ENCODE results near the gene FRMD4A. TPM values are rescaled to one million over a fixed set of nuclear protein-coding genes. Genes with fewer than 3 reads are reported as not detected.

Gene FRMD4A
- total RNA-seq, 1 experiment from 2014 or later, result 19.6 TPM

GRCh38 chr10:13892871-13893270 is 437.9 kb downstream of the FRMD4A start:
- Histone ChIP-seq H3K56ac (ENCODE audit: insufficient read length, low read depth, low read length) (no peak overlapping the region), H3K4me1 (ENCODE audit: insufficient read depth, low read length) (peaks cover 4% of the 10 kb centered on the region; the same call in 1 of the 2 replicates), H4K91ac (ENCODE audit: insufficient read length, low read depth, low read length) (no peak overlapping the region), H3T11ph (ENCODE audit: low read length) (no peak overlapping the region), H3K23me2 (ENCODE audit: insufficient read length, low read depth, low read length, poor library complexity, severe bottlenecking) (peaks cover 14% of the 10 kb centered on the region), H2BK20ac (ENCODE audit: low read depth, low read length, poor library complexity, severe bottlenecking) (no peak overlapping the region), H3K9me3 (ENCODE audit: control insufficient read depth, low read depth, low read length) (no peaks in the 10 kb centered on the region), H2AK5ac (ENCODE audit: insufficient read length, low read length) (no peak overlapping the region), H3K4ac (ENCODE audit: low read depth, low read length) (no peak overlapping the region), H4K5ac (ENCODE audit: insufficient read length, low read depth, low read length) (no peak overlapping the region), H3K9ac (ENCODE audit: extremely low read depth, insufficient read length, low read length) (no peak overlapping the region), H4K20me1 (ENCODE audit: control insufficient read depth, insufficient read depth, insufficient read length) (no peaks in the 10 kb centered on the region), H3K4me2 (ENCODE audit: insufficient read depth, insufficient read length, low read length) (no peak overlapping the region), H3K14ac (ENCODE audit: insufficient read depth, low read length) (no peak overlapping the region), H2BK15ac (ENCODE audit: low read depth, low read length) (no peak overlapping the region), H2BK12ac (ENCODE audit: insufficient read length, low read depth, low read length) (no peak overlapping the region), H3K27ac (ENCODE audit: insufficient read length, low read depth, low read length) (no peak overlapping the region), H2BK5ac (ENCODE audit: insufficient read length, low read length) (no peak overlapping the region), H3K79me2 (ENCODE audit: insufficient read depth, low read length) (peaks cover 10% of the 10 kb centered on the region; the same call in 1 of the 2 replicates), H3K79me1 (ENCODE audit: insufficient read depth, low read depth, low read length, poor library complexity, severe bottlenecking) (no peaks in the 10 kb centered on the region), H2AFZ (ENCODE audit: low read length) (no peak overlapping the region), H3K23ac (ENCODE audit: insufficient read length, low read depth, low read length) (no peak overlapping the region), H4K8ac (replicated peaks; ENCODE audit: insufficient read length, low read depth, low read length) (no peak overlapping the region), H3K18ac (ENCODE audit: insufficient read length, low read depth, low read length) (no peak overlapping the region), H3K27me3 (ENCODE audit: insufficient read depth, low read length) (no peaks in the 10 kb centered on the region; the same call in 1 of the 2 replicates), H2BK120ac (ENCODE audit: low read depth, low read length, poor library complexity, severe bottlenecking) (no peak overlapping the region)
- WGBS (ENCODE audit: extremely low coverage, insufficient read length, low lambda C conversion rate), result no CpG with 5 or more reads among the region's 5 CpGs
- H3K4me3 Mint-ChIP-seq, result peak overlapping the region in 1 of 2 experiments; percentile 71; a peak in 3 of 5 replicates
- peaks cover 37% of the 10 kb centered on the region for H3K27me3 Mint-ChIP-seq (ENCODE audit: low read depth)
- H3K27ac Mint-ChIP-seq, result no peak overlapping the region
- peaks cover 38 to 42% of the 10 kb centered on the region in 2 experiments for H3K4me1 Mint-ChIP-seq
- H3K36me3 Mint-ChIP-seq (ENCODE audit: insufficient read depth in 1 of 3, low read depth in 3 of 3), result peaks cover 0 to 1% (median 0%) of the 10 kb centered on the region in 3 experiments; a peak in 1 of 7 replicates
- no peak for TF ChIP-seq CTCF (conservative IDR thresholded peaks at IDR 0.05)
- H3K9me3 Mint-ChIP-seq, result peaks cover 2 to 5% of the 10 kb centered on the region in 2 experiments; a peak in 2 of 5 replicates
- no peak for DNase-seq

All from H9 (cell line).